Neural progenitor cell (in vitro differentiated cells): Measurements from ENCODE around the gene NSMCE1. TPM values are rescaled to one million over a fixed set of nuclear protein-coding genes. Genes with fewer than 3 reads are reported as not detected.

Experiments used
- DNase-seq: peaks from one replicate; pipeline ENCODE4 v3.0.0-alpha.2; 2016; ENCODE audit warnings: low spot score
- H2AFZ ChIP-seq: fragments of 200-600 bp; sonication (generic); replicated peaks from 2 replicates; pipeline ENCODE4 v1.6.1; 2016; ENCODE audit warnings: antibody characterized with exemption
- H3F3A ChIP-seq: fragments of 200-600 bp; sonication (generic); 2 replicates; pipeline ENCODE4 v1.6.1; 2016; ENCODE audit warnings: antibody characterized with exemption, low read depth
- H3K27ac ChIP-seq: fragments of 200-600 bp; sonication (generic); 2 replicates; pipeline ENCODE4 v1.5.1; 2016; ENCODE audit warnings: mild to moderate bottlenecking
- H3K27me3 ChIP-seq: fragments of 200-600 bp; sonication (generic); 2 replicates; pipeline ENCODE4 v1.6.1; 2016; ENCODE audit warnings: mild to moderate bottlenecking, moderate library complexity
- H3K36me3 ChIP-seq: fragments of 200-600 bp; sonication (generic); 2 replicates; pipeline ENCODE4 v1.5.1; 2016
- H3K4me1 ChIP-seq: fragments of 200-600 bp; sonication (generic); 2 replicates; pipeline ENCODE4 v1.6.1; 2016; ENCODE audit warnings: mixed run types
- H3K4me2 ChIP-seq: fragments of 200-600 bp; sonication (generic); 2 replicates; pipeline ENCODE4 v1.6.1; 2016
- H3K4me3 ChIP-seq: fragments of 200-600 bp; sonication (generic); 2 replicates; pipeline ENCODE4 v1.5.1; 2016
- H3K79me2 ChIP-seq: fragments of 200-600 bp; sonication (generic); 2 replicates; pipeline ENCODE4 v1.6.1; 2016; ENCODE audit warnings: low read depth
- H3K9ac ChIP-seq: fragments of 200-600 bp; sonication (generic); 2 replicates; pipeline ENCODE4 v1.6.1; 2016
- H3K9me3 ChIP-seq: fragments of 200-600 bp; sonication (generic); 2 replicates; pipeline ENCODE4 v1.5.1; 2016; ENCODE audit warnings: low read depth
- H4K20me1 ChIP-seq: fragments of 200-600 bp; sonication (generic); 2 replicates; pipeline ENCODE4 v1.6.1; 2016; ENCODE audit warnings: low read depth
- H3K27ac Mint-ChIP-seq: 3 replicates; pipeline ENCODE4 v1.8.0; 2021; ENCODE audit warnings: mixed read lengths
- H3K27me3 Mint-ChIP-seq: 2 replicates; pipeline ENCODE4 v1.8.0; 2022; ENCODE audit warnings: low read depth, mild to moderate bottlenecking, inconsistent platforms, moderate library complexity, mixed read lengths; ENCODE audit not compliant: insufficient read depth
- H3K36me3 Mint-ChIP-seq: 3 replicates; pipeline ENCODE4 v1.8.0; 2021; ENCODE audit warnings: mixed read lengths
- H3K4me1 Mint-ChIP-seq: 3 replicates; pipeline ENCODE4 v1.8.0; 2021; ENCODE audit warnings: mixed read lengths
- H3K4me3 Mint-ChIP-seq: 3 replicates; pipeline ENCODE4 v1.8.0; 2021; ENCODE audit warnings: mild to moderate bottlenecking, moderate library complexity, mixed read lengths
- H3K9me3 Mint-ChIP-seq: 3 replicates; pipeline ENCODE4 v1.8.0; 2020; ENCODE audit warnings: mixed read lengths
- EZH2 ChIP-seq: fragments of 200-600 bp; sonication (generic); IDR thresholded peaks from 2 replicates; pipeline ENCODE4 v1.6.1; 2017; ENCODE audit warnings: antibody characterized with exemption, mild to moderate bottlenecking, moderate library complexity
- EZH2phosphoT487 ChIP-seq: fragments of 200-600 bp; sonication (generic); IDR thresholded peaks from 2 replicates; pipeline ENCODE4 v1.6.1; 2017; ENCODE audit warnings: antibody characterized with exemption
- total RNA-seq: library from RNA; depleted of rRNA; stranded (reverse); fragments of >200 nt; gene quantifications from 2 replicates; pipeline ENCODE4 v1.2.3, GENCODE V29; 2015; ENCODE audit warnings: low replicate concordance
- TF ChIP-seq, protein P1 (sequence below): fragments of 200-600 bp; sonication (generic); IDR thresholded peaks from 2 replicates; pipeline ENCODE4 v1.5.1; 2017; ENCODE audit warnings: antibody characterized with exemption, mild to moderate bottlenecking

NSMCE1 gene
- total RNA-seq, 1 donor from 2014 or later, result 83.4 TPM

- DNase-seq, result no peak
- Histone ChIP-seq H3F3A (no peaks in the 10 kb centered on the region), H3K4me2 (no peak overlapping the region), H2AFZ (no peak overlapping the region), H3K79me2 (no peaks in the 10 kb centered on the region), H3K36me3 (no peaks in the 10 kb centered on the region), H3K4me3 (no peak overlapping the region), H3K27ac (no peak overlapping the region), H3K9ac (no peak overlapping the region), H3K9me3 (no peaks in the 10 kb centered on the region), H4K20me1 (no peaks in the 10 kb centered on the region), H3K27me3 (peaks cover 39% of the 10 kb centered on the region), H3K4me1 (no peaks in the 10 kb centered on the region)
- H3K27me3 Mint-ChIP-seq, result peaks cover 14% of the 10 kb centered on the region
- H3K36me3 Mint-ChIP-seq, result peaks cover 4% of the 10 kb centered on the region
- no peak overlapping the region for H3K4me3 Mint-ChIP-seq
- H3K9me3 Mint-ChIP-seq, result peaks cover 9% of the 10 kb centered on the region
- TF ChIP-seq, protein P1, sequence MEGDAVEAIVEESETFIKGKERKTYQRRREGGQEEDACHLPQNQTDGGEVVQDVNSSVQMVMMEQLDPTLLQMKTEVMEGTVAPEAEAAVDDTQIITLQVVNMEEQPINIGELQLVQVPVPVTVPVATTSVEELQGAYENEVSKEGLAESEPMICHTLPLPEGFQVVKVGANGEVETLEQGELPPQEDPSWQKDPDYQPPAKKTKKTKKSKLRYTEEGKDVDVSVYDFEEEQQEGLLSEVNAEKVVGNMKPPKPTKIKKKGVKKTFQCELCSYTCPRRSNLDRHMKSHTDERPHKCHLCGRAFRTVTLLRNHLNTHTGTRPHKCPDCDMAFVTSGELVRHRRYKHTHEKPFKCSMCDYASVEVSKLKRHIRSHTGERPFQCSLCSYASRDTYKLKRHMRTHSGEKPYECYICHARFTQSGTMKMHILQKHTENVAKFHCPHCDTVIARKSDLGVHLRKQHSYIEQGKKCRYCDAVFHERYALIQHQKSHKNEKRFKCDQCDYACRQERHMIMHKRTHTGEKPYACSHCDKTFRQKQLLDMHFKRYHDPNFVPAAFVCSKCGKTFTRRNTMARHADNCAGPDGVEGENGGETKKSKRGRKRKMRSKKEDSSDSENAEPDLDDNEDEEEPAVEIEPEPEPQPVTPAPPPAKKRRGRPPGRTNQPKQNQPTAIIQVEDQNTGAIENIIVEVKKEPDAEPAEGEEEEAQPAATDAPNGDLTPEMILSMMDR, result no peak
- no peak for TF ChIP-seq EZH2phosphoT487
- TF ChIP-seq EZH2, result no peak
- H3K4me1 Mint-ChIP-seq, result peaks cover 5% of the 10 kb centered on the region
- H3K27ac Mint-ChIP-seq, result no peak overlapping the region
These were observed 40.2 kb upstream of the NSMCE1 start for GRCh38 chr16:27308792-27309191.

GRCh38 chr16:27305839-27306442 lies 37.4 kb upstream of the NSMCE1 start:
- no peaks in the 10 kb centered on the region for H4K20me1 ChIP-seq
- no peak overlapping the region for H3K27ac ChIP-seq
- H3K4me3 ChIP-seq, result no peak overlapping the region
- Mint-ChIP-seq H3K4me1 (no peaks in the 10 kb centered on the region), H3K36me3 (peaks cover 4% of the 10 kb centered on the region), H3K4me3 (no peak overlapping the region), H3K27ac (no peak overlapping the region), H3K9me3 (peaks cover 9% of the 10 kb centered on the region), H3K27me3 (peaks cover 14% of the 10 kb centered on the region)
- no peak overlapping the region for H3K9ac ChIP-seq
- TF ChIP-seq, protein P1, result no peak
- no peak for TF ChIP-seq EZH2
- no peak for TF ChIP-seq EZH2phosphoT487
- H3K27me3 ChIP-seq, result peaks cover 10% of the 10 kb centered on the region
- H3K4me2 ChIP-seq, result no peak overlapping the region
- H3K79me2 ChIP-seq, result no peaks in the 10 kb centered on the region
- H3F3A ChIP-seq, result no peaks in the 10 kb centered on the region
- no peaks in the 10 kb centered on the region for H3K9me3 ChIP-seq
- no peak for DNase-seq
- no peaks in the 10 kb centered on the region for H3K36me3 ChIP-seq
- H2AFZ ChIP-seq, result no peak overlapping the region
- H3K4me1 ChIP-seq, result no peaks in the 10 kb centered on the region

- H3K9ac ChIP-seq, result no peak overlapping the region
- peaks cover 2% of the 10 kb centered on the region for H3K27me3 ChIP-seq
- no peaks in the 10 kb centered on the region for H3K9me3 ChIP-seq
- no peaks in the 10 kb centered on the region for H3K79me2 ChIP-seq
- TF ChIP-seq, protein P1, result no peak
- TF ChIP-seq EZH2, result no peak
- no peak for TF ChIP-seq EZH2phosphoT487
- H3F3A ChIP-seq, result no peaks in the 10 kb centered on the region
- no peaks in the 10 kb centered on the region for H3K36me3 ChIP-seq
- H3K4me1 ChIP-seq, result no peaks in the 10 kb centered on the region
- no peak overlapping the region for H3K4me3 Mint-ChIP-seq
- H3K36me3 Mint-ChIP-seq, result peaks cover 4% of the 10 kb centered on the region
- peaks cover 14% of the 10 kb centered on the region for H3K27me3 Mint-ChIP-seq
- H4K20me1 ChIP-seq, result no peaks in the 10 kb centered on the region
- no peak overlapping the region for H3K4me3 ChIP-seq
- no peak for DNase-seq
- no peak overlapping the region for H2AFZ ChIP-seq
- H3K9me3 Mint-ChIP-seq, result peaks cover 9% of the 10 kb centered on the region
- no peak overlapping the region for H3K27ac Mint-ChIP-seq
- no peaks in the 10 kb centered on the region for H3K4me1 Mint-ChIP-seq
- no peak overlapping the region for H3K4me2 ChIP-seq
- H3K27ac ChIP-seq, result no peak overlapping the region
These were observed 36.5 kb upstream of the NSMCE1 start for GRCh38 chr16:27304881-27305745.
